Measurements from ENCODE around the gene CENPM.
A peak's percentile ranks its signal among the peaks of the same experiment; 100 is the strongest.

CENPM gene

GRCh38 chr22:41917903-41918791 is 28.8 kb downstream of the CENPM start:
- no peak overlapping the region for H3K4me3 ChIP-seq (ENCODE audit: low read length)
- TF ChIP-seq ZNF274 (IDR thresholded peaks at IDR 0.05; ENCODE audit: low read depth, low read length) = no peak

GRCh38 chr22:41917375-41917902 is 29.5 kb downstream of the CENPM start:
- no peak overlapping the region for H3K4me3 ChIP-seq (ENCODE audit: low read length)
- no peak for TF ChIP-seq ZNF274 (IDR thresholded peaks at IDR 0.05; ENCODE audit: low read depth, low read length)

GRCh38 chr22:41916745-41917358 is 30.1 kb downstream of the CENPM start:
- no peak for TF ChIP-seq ZNF274 (IDR thresholded peaks at IDR 0.05; ENCODE audit: low read depth, low read length)
- no peak overlapping the region for H3K4me3 ChIP-seq (ENCODE audit: low read length)

- H3K4me3 ChIP-seq (ENCODE audit: low read length) = no peak overlapping the region
- TF ChIP-seq ZNF274 (IDR thresholded peaks at IDR 0.05; ENCODE audit: low read depth, low read length) = no peak
Measured at GRCh38 chr22:41915786-41916493, 31.0 kb downstream of the CENPM start.

- peak within 1 kb of the TSS; percentile 42; the same call in 1 of the 2 replicates for H3K4me3 ChIP-seq (ENCODE audit: low read length)
- TF ChIP-seq ZNF274 (IDR thresholded peaks at IDR 0.05; ENCODE audit: low read depth, low read length) = no peak
Measured at GRCh38 chr22:41915035-41915785, 31.7 kb downstream of the CENPM start, which contains the start of gene SHISA8. Gene SHISA8, minus strand, starts transcription at chr22:41915074. Its CDS starts 407 bp downstream, at chr22:41914667.

GRCh38 chr22:41914611-41915034 is 32.3 kb downstream of the CENPM start:
- H3K4me3 ChIP-seq (ENCODE audit: low read length) = peak overlapping the region; percentile 42; the same call in 1 of the 2 replicates
- TF ChIP-seq ZNF274 (IDR thresholded peaks at IDR 0.05; ENCODE audit: low read depth, low read length) = no peak

GRCh38 chr22:41913842-41914534 is 33.0 kb downstream of the CENPM start:
- TF ChIP-seq ZNF274 (IDR thresholded peaks at IDR 0.05; ENCODE audit: low read depth, low read length) = no peak
- no peak overlapping the region; the same call in 1 of the 2 replicates for H3K4me3 ChIP-seq (ENCODE audit: low read length)

- no peak for TF ChIP-seq ZNF274 (IDR thresholded peaks at IDR 0.05; ENCODE audit: low read depth, low read length)
- H3K4me3 ChIP-seq (ENCODE audit: low read length) = no peak overlapping the region
Measured at GRCh38 chr22:41913040-41913719, 33.8 kb downstream of the CENPM start.

- no peak for TF ChIP-seq ZNF274 (IDR thresholded peaks at IDR 0.05; ENCODE audit: low read depth, low read length)
- H3K4me3 ChIP-seq (ENCODE audit: low read length) = no peak overlapping the region
Measured at GRCh38 chr22:41912338-41913039, 34.5 kb downstream of the CENPM start.

GRCh38 chr22:41911001-41911611 is 35.8 kb downstream of the CENPM start:
- no peak overlapping the region; the same call in 1 of the 2 replicates for H3K4me3 ChIP-seq (ENCODE audit: low read length)
- TF ChIP-seq ZNF274 (IDR thresholded peaks at IDR 0.05; ENCODE audit: low read depth, low read length) = no peak

Measured in GM08714 (cell line).